HL-60/S4 treated with phorbol 12-myristate 13-acetate at 8.2 ng/mL for 4 days and 3 days (cell line): ENCODE measurements around the gene RABAC1.
"Not testable (repeated sequence)": the region's sequence is repeated elsewhere in the genome, so short reads cannot be mapped to it uniquely, and the experiment has no call there.

ENCODE experiments used
- in situ Hi-C: fragments of 300-500 bp; cut with MboI; formaldehyde crosslinking; loops from 2 replicates; pipeline ENCODE4 v1.15.0; 2022; ENCODE audit warnings: low sequenced_read_pairs

RABAC1 gene, protein sequence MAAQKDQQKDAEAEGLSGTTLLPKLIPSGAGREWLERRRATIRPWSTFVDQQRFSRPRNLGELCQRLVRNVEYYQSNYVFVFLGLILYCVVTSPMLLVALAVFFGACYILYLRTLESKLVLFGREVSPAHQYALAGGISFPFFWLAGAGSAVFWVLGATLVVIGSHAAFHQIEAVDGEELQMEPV

GRCh38 chr19:41959056-41960053 lies at the start of gene RABAC1:
Gene RABAC1 (minus strand): TSS chr19:41959321. CDS start chr19:41959292, 29 bp downstream.
- in situ Hi-C loops = loop anchor here (10.0 kb wide), 1 partner anchor 95 kb away; the partner anchor contains the start of gene RPS19

DNA sequence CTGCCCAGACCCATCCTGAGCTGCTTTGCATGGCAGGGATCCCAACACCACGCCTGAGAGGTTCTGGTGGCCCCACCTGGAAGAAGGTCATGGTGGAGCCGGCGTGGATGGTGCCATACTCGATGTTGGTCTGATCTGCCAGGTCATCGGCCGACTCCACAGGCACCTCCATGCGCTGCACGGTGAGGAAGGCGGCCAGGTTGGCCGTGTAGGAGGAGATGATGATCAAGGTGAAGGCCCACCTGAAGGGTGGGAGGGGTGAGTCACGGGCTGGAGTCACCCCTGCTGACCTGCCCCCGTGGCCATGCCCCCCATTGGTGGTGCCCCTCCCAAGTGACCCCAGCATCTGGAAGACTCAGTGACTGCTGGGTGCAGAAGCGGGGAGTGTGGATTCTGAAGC lies 47.4 kb upstream of the RABAC1 start:
- in situ Hi-C loops = no loop called here

GRCh38 chr19:42005504-42005903 lies 46.4 kb upstream of the RABAC1 start:
- in situ Hi-C loops = no loop called here

GRCh38 chr19:42003506-42004294 lies 44.6 kb upstream of the RABAC1 start:
- in situ Hi-C loops = no loop called here

DNA sequence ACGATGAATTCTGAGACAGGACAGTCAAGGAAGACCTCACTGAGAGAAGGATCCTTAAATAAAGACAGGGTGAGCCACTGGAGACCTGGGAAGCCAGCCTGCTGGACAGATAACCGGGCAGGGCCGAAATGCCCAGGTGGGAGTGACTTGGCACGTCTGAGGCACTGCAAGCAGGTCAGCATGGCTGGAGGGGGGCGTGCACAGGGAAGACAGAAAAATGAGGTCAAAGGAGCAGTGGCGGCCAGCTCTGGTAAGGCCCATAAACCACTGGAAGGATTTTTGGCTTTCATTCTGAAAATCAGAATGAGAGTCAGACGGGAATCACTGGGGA lies 40.7 kb upstream of the RABAC1 start:
- in situ Hi-C loops = no loop called here

GRCh38 chr19:41999071-41999877 lies 40.2 kb upstream of the RABAC1 start:
- in situ Hi-C loops = no loop called here

GRCh38 chr19:41998246-41999020 lies 39.3 kb upstream of the RABAC1 start:
- in situ Hi-C loops = no loop called here

DNA sequence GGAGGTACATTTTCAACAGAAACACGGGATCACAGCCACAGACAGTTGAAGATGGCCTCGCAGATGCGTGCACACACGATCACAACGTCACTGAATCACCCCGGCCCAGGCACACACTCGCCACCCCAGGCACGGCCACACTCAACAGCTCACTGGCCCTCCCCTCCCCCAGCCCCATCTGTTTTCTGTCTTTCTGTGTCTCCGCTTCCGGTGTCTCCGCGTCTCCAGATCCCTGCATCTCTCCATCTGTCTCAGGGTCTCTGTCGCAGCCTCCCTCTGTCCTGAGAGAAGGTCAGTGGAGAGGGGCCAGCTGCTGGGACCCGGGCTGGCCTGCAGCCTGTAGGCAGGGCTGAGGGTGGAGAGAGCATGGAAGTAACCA lies 38.7 kb upstream of the RABAC1 start:
- in situ Hi-C loops = no loop called here

DNA sequence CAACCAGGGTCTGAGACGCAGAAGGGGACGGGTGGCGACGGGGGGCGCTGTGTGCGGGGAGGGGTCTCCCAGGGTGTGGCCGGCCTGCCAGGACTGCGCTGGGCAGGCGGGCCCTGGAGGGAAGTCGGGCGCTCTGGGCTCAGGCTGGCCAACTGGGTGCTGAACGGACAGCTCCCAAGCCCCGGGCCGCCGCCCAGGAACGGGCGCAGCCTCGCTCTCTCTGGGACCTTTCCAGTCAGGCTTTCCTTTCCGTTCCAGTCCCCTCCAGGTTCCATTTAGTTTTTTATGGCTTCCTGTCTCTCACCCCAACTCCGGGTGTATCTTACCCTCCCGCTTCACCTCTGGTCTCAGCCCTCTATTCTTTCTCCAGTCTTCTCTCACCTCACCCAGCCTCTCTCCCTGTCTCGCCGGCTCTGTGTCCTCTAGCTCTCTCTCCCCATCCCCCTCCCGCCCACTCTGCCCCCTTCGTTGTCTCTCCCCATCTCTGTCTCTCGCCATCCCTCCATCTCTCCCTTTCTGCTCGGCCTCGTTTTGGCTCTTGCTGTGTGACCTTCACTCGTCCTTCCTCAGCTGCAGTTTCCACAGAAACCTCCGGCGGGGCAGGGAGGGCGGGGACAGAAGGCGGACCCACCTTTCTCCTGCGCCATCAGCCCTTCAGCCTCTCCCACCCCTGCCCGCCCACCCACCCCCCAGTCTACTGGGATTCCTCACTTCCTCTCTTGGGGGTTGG lies 38.2 kb upstream of the RABAC1 start:
- in situ Hi-C loops = no loop called here

DNA sequence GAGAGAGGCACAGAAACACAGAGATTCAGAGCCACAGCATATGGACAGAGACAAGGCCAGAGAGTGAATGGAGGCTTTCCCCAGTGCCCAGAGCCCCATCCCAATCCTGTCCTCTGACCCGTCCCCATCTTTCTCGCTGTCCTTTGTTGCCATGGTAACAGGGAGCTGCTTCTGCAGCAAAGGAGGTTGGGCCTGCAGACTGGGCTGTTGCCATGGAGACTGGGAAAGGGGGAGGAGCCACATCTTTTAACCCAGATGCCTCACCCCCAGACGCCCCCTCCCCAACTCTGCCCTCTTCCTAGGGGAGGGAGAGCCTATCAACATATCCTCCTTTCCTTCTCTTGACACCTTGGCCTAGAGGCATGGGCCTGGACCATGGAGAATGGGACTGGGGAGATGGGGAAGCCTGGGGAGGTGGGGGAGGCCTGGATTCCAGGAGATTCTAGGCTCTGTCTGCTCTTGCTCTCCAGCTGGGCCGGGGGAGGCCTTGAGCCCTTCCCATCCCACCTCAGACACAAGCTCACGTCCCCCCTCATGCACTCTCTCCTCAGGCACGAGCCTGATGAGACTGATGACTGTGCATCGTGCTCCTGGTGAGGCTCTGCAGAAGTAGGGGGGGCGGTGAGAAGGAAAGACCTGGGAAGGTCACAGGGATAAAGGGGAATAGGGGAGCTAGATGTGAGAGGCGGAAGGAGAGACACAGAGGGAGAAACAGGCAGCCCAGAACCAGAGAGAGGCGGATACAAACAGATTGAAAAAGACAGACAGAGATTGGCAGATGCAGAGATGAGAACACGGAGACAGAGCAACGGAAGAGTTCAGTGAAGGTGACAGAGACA lies 37.1 kb upstream of the RABAC1 start:
- in situ Hi-C loops = no loop called here

DNA sequence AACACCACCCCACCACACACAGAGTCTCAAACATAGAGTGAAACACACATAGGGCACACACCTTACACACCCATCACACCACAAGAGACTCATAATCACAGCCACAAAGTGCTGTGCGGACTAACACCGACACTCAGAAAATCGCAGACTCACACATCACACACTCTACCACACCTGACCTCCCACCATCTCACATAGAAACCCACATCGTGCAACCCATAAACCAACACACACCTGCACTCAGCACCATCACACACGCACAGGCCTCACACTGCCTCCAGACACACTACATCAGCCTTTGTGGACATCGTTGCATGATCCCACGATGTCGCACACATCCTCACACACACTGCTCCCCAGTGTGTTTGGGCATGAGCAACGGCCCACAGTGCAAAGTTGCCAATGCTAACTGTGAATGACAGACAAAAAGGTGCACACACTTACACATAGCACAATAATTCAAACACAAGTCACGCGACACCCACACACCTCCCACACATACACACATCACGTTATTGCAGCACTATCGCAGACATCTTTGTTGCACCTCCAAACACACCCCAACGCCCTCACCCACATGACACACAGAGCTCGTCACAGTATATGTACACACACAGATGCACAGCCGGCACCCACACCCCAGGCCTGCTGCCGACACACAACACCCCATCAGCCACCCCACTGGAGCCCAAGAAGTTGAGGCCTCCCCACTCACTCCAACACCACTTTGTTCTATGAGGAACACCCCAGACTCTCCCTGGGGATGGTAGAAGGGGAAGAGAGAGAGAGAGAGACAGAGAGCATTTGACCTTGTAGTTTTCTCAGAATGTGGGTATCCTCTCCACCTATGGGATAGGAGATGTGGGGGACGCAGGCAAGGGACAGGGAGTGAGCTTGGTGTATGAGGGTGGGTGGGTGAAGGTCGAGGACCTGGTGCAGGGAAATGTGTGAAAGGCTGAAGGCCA lies 36.2 kb upstream of the RABAC1 start:
- in situ Hi-C loops = no loop called here

- in situ Hi-C loops = no loop called here
Measured at GRCh38 chr19:41994521-41994971, 35.4 kb upstream of the RABAC1 start.

DNA sequence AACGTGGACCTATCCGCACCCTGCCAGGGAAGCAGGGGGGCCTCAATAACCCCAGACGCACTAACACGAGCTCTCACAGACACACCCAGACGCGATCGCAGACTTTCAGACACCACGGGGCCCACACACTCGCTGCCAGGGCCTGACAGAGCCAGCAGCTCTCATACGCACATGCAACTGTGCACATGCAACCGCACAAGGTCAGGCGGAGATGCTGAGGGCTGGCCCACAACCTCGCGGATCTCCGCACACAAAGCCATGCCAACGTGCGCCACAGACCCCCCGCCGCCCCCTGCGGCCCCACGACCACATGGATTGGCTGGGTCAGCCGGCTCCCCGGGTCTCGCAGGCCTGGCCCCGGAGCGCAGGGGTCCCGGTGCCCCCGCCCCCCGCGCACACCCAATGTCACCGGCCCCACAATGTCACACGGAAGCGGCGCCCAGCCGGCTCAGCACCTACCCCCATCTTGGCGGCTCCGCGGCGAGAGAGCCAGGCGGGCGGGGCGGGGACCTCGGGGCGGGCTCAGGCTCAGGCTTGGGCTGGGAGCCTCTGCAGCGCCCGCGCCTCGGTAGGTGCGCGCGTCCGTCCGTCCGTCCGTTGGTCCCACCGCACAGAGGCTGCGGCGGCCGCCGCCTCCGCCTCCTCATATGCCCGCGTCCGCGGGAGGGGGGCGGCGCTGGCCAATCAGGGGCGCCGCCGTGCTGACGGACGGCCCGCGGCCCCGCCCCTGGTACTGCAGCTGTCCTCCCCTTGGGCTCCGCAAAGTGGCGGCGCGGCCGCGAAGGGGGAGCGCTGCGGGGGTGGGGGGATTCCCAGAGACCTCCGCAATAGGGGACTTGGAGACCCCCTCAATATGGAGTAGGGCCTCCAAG lies 34.7 kb upstream of the RABAC1 start, which contains the start of gene ATP1A3:
Gene ATP1A3 (minus strand): TSS at position 619 of the 872 bp plus-strand sequence. CDS start 154 bp downstream, at position 465.
- in situ Hi-C loops = no loop called here

GRCh38 chr19:41991925-41992569 lies 32.9 kb upstream of the RABAC1 start:
- in situ Hi-C loops = not testable (repeated sequence)

DNA sequence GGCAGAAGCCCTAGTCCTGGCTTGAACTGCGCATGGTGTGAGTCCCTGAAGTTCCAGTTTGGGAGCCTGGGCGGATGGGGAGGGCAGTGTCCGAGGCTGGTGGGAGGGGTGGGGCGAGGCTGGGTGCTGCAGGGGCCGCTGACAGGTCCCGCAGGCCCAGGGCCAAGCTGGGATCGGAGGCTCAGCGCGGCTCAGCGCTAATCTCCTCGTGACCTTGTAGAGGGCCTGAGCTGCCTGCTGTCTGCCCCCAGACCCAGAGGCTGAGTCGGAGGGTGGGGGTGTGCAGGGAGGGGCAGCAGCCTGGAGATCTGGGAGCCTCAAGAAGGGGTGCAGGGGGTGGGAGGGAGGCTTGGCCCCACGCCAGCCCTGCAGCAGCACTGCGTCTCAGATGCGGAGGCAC lies 31.9 kb upstream of the RABAC1 start:
- in situ Hi-C loops = no loop called here
